Embryonic facial prominence (tissue), 1 donor: Measurements from ENCODE around the gene ADAMTSL1.

ENCODE experiments used
- DNase-seq: peaks from one replicate; pipeline ENCODE4 v3.0.0-alpha.2; 2016; ENCODE audit errors: extremely low spot score

ADAMTSL1 gene

DNA sequence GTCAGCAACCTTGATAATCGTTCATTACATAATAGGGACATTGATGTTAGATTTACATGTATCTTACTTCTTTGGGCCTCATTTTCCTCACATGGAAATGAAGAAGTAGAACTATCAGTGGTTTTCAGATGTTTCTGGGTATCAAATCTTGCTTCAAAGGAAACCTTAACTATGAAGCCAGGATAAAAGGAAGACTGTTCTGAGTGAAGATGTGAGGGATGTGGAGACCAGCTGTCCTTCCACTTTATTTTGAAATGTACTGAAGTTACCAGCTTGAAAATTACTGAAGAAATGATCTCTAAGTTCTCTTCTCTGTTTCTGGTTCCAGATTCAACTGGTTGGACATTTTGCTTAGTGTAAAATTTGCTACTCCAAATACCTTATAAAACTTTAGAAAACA lies 186.0 kb downstream of the ADAMTSL1 start:
- DNase-seq, result no peak

- no peak for DNase-seq
Measured at GRCh38 chr9:18662320-18662719, 188.4 kb downstream of the ADAMTSL1 start.

DNA sequence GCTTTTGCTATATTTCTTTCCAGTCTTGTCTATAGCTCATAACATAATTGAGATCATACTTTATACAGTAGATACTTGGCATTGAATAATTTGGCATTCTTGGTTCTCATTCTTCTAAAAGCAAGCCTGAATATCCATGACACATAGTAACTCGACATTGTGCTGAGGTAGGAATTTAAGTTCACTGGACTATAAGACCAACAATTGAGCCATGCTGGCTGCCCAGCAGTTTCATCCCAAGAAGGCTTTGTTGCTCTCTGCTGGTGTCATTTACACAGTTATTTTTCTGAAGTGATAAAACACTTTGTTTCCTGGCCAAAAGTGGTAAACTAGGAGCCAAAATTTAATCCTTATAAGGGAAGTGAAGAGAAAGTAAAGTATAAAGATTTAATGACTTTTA lies 192.0 kb downstream of the ADAMTSL1 start:
- DNase-seq, result no peak

DNA sequence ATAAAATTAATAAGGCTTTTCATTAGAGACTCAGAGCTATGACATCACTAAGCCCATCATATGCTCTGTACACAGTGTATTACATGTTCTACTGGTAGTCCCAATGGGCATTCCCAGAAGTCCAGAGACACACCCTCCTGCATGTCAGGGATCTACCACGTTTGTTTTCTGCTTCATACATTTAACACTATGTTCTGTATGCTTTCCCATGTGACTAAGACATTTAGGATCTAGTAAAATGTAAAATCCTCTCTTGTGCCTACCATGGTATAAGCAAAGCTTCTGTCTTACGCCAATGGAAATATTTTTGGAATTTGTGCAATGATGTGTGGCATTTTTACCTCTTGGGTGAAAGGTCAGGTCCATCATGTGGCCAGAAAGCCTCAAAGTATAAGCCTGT lies 192.4 kb downstream of the ADAMTSL1 start:
- no peak for DNase-seq

GRCh38 chr9:18666986-18667772 lies 193.2 kb downstream of the ADAMTSL1 start:
- DNase-seq, result no peak

DNA sequence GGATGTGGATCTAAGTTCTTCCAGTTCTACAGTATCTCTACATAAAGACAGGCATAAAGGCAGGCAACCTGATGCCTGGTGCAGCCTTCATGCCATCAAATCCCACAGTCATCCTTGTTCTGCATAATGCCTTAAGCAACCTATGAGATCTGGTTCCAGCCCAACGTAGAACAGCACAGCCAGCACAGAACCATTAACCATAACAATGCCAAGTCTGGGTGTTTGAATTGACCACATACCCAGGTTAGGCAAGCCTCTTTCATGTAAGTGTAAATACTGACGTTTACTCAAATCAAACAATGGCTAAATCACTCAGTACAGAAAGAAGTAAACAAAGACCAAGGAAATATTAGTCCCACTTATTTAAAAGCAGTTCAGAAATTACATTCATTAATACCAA lies 195.0 kb downstream of the ADAMTSL1 start:
- DNase-seq, result no peak

DNA sequence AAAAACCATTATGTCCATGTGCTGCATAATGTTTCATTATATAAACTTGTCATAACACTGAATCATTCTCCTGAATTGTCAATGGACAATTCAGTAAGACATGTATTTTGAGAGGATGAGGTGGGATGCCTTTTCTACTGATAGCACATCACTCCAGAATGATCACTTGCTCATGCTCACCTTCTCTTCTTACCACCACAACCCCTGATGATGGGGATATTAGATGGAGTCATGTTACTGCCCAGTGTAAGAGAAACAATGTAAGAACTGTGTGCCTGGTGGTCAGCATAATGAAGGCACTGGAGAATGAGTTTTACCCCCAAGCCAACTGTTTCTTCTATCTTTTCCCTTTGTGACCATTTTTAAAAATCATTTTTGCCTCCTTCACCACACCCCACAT lies 198.8 kb downstream of the ADAMTSL1 start:
- DNase-seq, result no peak

- DNase-seq, result no peak
Measured at GRCh38 chr9:18673179-18673578, 199.2 kb downstream of the ADAMTSL1 start.

DNA sequence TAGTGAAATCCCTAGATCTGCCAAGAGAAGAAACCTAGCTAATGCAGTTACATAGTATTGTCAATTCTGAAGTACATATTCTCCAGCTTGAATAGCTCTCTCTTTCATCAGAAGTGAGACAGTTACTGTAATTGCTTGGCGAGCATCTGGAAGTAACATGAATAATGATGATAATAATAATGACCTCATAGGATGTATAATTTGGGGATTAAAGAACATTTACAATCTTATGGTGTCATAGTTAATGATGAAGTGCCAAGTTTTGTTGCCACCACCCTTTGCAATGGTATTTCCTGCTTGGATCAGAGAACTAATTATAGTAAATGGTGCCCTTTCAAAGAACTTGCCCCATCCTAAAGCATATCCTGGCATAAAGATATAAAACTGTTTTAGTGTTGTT lies 201.4 kb downstream of the ADAMTSL1 start:
- DNase-seq, result no peak

GRCh38 chr9:18675973-18676372 lies 202.0 kb downstream of the ADAMTSL1 start:
- no peak for DNase-seq

GRCh38 chr9:18676525-18676924 lies 202.6 kb downstream of the ADAMTSL1 start:
- no peak for DNase-seq

- DNase-seq, result no peak
Measured at GRCh38 chr9:18678821-18679590, 205.1 kb downstream of the ADAMTSL1 start.

- DNase-seq, result no peak
Measured at GRCh38 chr9:18682907-18683306, 209.0 kb downstream of the ADAMTSL1 start.

DNA sequence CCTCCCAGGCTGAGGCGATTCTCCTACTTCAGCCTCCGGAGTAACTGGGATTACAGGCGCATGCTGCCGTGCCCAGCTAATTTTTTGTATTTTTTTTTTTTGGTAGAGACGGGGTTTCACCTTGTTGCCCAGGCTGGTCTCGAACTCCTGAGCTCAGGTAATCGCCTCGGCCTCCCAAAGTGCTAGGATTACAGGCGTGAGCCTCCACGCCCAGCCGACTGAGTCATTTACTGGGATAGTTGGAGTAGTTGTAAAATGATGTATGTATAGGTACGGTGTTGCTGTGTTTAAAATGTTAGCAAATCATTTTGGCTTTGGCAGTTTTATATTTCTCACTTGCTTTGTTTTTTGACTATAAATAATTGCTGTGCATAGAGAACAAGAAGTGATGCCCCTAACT lies 209.4 kb downstream of the ADAMTSL1 start:
- DNase-seq, result no peak

DNA sequence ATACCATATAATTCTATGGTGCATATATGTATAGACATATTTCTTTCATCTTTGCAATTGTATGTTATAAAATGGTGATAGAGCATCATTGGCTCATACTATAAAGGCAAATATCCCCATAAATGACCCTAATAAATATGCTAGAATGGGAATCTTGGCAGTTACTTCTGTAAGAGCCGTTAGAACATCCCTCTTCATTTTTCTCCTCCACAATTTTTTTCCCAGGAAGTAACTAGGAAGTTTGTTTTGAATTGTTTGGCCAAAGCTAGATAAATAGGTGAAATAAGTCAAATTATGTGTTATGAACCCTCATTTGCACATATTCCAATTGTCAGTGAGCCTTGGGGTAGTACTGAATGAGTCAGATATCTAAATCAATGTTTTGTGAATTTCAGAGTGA lies 209.9 kb downstream of the ADAMTSL1 start:
- DNase-seq, result no peak

GRCh38 chr9:18684593-18685317 lies 210.8 kb downstream of the ADAMTSL1 start:
- DNase-seq, result no peak

DNA sequence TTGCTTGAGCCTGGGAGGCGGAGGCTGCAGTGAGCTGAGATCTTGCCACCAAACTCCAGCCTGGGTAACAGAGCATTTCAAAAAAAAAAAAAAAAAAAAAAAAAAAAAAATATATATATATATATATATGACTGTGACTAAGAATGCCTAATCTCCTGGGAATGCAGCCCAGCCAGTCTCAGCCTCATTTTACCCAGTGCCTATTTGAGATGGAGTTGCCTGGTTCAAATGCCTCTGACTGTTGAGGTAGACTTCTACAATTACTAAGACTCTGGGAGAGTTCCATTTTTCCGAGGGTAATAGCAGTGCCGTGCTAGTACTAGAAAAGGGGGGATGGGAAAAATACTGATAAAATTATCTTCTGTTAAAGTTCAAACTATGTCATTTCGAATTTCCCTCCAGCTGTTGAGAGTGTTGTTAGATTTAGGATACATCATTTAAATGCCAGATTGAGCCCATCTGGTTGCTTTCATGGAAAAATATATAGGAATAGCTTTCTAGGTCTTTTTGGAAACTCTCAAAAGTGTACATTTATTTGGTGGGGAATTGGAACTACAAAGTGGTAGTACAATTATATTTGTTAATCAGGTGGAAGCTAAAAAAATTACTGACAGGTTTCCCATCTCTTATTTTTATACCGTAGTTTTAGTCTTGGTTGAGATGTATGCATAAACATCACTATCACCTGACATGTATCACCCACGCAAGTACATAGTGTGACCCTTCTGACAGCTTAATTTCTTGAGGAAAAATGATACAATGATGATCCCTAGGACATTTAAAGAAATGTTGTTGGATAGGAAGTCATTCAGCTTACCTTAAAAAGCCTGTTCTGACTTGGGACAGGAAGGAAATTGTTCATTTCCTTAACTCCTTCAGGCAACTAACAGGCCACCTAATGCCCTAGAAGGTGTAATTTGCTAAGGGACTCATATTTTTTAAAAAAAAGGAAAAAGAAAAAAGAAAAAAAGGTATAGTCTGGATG lies 214.9 kb downstream of the ADAMTSL1 start:
- no peak for DNase-seq

DNA sequence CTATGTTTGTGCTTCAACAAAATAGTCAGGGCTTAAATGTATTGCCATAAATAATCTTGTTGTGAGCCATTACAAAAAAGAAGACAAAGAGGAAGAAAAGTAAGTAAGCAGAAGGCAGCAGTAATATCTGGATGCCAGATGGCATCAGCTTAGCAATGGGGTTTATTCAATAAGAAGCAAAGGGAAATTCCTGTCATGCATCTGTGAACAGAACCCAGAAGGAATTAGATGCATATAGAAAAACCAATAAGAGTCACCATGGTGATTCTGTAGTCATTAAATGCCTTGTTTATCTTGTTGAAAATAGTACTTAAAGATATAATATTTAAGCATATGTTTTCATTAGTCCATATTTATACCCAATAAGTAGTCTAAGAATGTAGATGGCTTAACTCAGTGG lies 216.0 kb downstream of the ADAMTSL1 start:
- no peak for DNase-seq

GRCh38 chr9:18692268-18692667 lies 218.3 kb downstream of the ADAMTSL1 start:
- no peak for DNase-seq

DNA sequence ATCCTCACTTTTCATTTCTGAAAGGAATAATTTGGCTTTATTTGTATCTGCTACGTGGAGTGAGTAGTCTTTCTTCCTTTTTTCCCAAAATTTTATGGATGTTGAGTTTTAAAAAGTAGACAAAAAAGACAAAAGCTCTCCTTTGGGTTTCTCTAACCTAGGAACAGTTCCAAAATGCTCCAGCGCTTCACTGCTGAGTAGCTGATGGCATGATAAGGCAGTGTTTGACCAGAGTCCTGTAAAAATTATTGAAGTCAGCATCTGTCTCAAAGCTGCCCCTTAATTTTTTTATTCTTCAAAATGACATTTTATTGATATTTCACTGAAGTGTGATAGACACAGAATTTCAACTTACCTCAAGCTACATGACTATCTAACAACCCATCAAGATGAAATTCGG lies 219.0 kb downstream of the ADAMTSL1 start:
- DNase-seq, result no peak

DNA sequence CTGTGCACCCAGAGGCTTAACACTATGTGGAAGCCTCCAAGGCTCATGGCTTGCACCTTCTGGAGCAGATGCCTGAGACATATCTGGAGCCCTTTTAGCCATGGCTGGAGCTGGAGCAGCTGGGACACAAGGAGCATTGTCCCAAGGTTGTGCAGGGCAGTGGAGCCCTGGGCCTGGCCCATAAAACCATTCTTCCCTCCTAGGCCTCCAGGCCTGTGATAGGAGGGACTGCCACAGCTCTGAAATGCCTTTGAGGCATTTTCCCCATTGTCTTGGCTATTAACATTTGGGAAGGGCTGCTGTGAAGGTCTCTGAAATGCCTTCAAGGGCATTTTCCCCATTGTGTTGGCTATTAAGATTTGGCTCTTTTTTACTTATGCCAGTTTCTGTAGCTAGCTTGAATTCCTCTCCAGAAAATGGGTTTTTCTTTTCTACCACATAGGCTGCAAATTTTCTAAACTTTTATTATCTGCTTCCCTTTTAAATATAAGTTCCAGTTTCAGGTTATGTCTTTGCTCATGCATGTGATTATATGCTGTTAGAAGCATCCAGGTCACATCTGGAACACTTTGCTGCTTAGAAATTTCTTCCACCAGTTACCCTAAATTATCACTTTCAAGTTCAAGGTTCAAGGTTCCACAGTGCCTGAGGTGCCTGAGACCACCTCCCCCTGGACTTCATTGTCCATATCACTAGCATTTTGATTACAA lies 221.2 kb downstream of the ADAMTSL1 start:
- DNase-seq, result no peak
